ENCODE results near the gene SLC4A5. TPM values are rescaled to one million over a fixed set of nuclear protein-coding genes. Genes with fewer than 3 reads are reported as not detected.

SLC4A5 gene
- total and polyA plus RNA-seq, 10 donors: 0.45 to 9.7 (median 3.1) TPM

GRCh38 chr2:74205596-74205995 is 137.6 kb downstream of the SLC4A5 start:
- WGBS, 5 donors: 22 to 51% (median 29%) methylated on average over 6 of the region's 6 CpGs
- Histone ChIP-seq H3K27ac (peak overlapping the region; percentile 66 to 89 (median 82)), H3K4me3 (peak overlapping the region in 1 of 8 donors; percentile 40), H3K9me3 (no peaks in the 10 kb centered on the region), H3K36me3 (peaks cover 2 to 67% (median 26%) of the 10 kb centered on the region in 6 donors), H3K27me3 (replicated peaks in 1 of 7) (no peaks in the 10 kb centered on the region), H3K4me1 (peaks cover 21 to 72% (median 48%) of the 10 kb centered on the region in 6 donors)
- no peak for DNase-seq
- intact Hi-C loops (cut with DNase I; ENCODE audit: low total_unique reads): no loop called here
- TF ChIP-seq CTCF (IDR thresholded peaks at IDR 0.05 in 8 of 11, conservative IDR thresholded peaks at IDR 0.05 in 3 of 11) (no peak), POLR2A (IDR thresholded peaks at IDR 0.05) (no peak), POLR2AphosphoS5 (IDR thresholded peaks at IDR 0.05) (no peak)

DNA sequence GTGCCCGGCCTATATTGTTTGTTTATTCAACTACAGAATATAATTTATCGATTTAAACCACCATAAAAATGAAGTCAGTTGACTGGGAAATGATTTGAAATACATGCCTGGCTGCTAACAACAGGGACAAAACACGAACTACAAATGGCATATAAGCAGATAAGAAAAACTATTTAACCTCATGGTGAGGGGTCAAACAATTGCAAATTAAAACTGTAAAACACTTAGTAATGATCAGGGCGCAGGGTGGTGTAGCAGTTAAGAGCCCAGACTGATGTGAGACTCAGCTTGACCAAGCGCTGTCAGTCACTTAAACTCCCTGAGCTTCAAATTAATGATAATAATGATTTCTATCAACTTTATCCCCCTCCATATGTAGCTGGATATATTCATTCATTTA is 138.1 kb downstream of the SLC4A5 start:
- WGBS, 5 donors: 86 to 92% (median 89%) methylated on average over 5 of the region's 5 CpGs
- Histone ChIP-seq H3K27me3 (replicated peaks in 1 of 7) (no peaks in the 10 kb centered on the region), H3K4me3 (no peak overlapping the region), H3K9me3 (no peaks in the 10 kb centered on the region), H3K4me1 (peaks cover 25 to 77% (median 52%) of the 10 kb centered on the region in 6 donors), H3K27ac (peak overlapping the region in 7 of 8 donors; percentile 67 to 89 (median 84)), H3K36me3 (peaks cover 2 to 62% (median 23%) of the 10 kb centered on the region in 6 donors)
- intact Hi-C loops (cut with DNase I; ENCODE audit: low total_unique reads): no loop called here
- TF ChIP-seq CTCF (IDR thresholded peaks at IDR 0.05 in 8 of 11, conservative IDR thresholded peaks at IDR 0.05 in 3 of 11): no peak
- no peak for TF ChIP-seq POLR2AphosphoS5 (IDR thresholded peaks at IDR 0.05)
- TF ChIP-seq POLR2A (IDR thresholded peaks at IDR 0.05): no peak
- no peak for DNase-seq

- Histone ChIP-seq H3K4me1 (peaks cover 32 to 83% (median 59%) of the 10 kb centered on the region in 6 donors), H3K36me3 (peaks cover 2 to 55% (median 16%) of the 10 kb centered on the region in 6 donors), H3K27me3 (replicated peaks in 1 of 7) (no peaks in the 10 kb centered on the region), H3K27ac (peak overlapping the region in 2 of 8 donors; percentile 86 to 89), H3K4me3 (no peak overlapping the region), H3K9me3 (no peaks in the 10 kb centered on the region)
- DNase-seq: no peak
- TF ChIP-seq POLR2A (IDR thresholded peaks at IDR 0.05) (no peak), CTCF (IDR thresholded peaks at IDR 0.05 in 8 of 11, conservative IDR thresholded peaks at IDR 0.05 in 3 of 11) (no peak), POLR2AphosphoS5 (IDR thresholded peaks at IDR 0.05) (no peak)
- WGBS, 5 donors: 78 to 93% (median 92%) methylated on average over 3 of the region's 3 CpGs
- intact Hi-C loops (cut with DNase I; ENCODE audit: low total_unique reads): no loop called here
Measured at GRCh38 chr2:74204436-74204835, 138.8 kb downstream of the SLC4A5 start.

DNA sequence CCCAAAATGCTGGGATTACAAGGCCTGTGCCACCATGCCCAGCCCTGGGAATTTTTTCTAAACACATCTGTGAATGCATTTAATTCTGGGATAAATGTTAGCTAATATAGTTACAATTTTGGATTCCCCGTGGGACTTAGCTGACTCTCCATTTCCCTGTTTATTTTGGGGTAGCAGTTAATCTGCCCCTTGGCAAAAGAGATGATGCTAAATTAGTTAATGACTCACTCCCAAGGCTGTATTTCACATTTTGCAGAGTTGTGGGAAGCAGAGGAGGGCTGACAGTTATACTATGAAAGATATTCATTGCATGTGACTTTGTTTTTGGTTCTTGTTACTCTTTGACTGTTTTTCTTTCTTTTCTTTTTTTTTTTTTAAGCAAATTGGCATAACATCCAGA is 141.6 kb downstream of the SLC4A5 start:
- peaks cover 0 to 27% (median 0%) of the 10 kb centered on the region in 6 donors for H3K36me3 ChIP-seq
- no peak for DNase-seq
- no peak overlapping the region for H3K4me3 ChIP-seq
- intact Hi-C loops (cut with DNase I; ENCODE audit: low total_unique reads): no loop called here
- peak overlapping the region in 2 of 8 donors; percentile 21 to 29 for H3K27ac ChIP-seq
- TF ChIP-seq POLR2A (IDR thresholded peaks at IDR 0.05): no peak
- no peak for TF ChIP-seq CTCF (IDR thresholded peaks at IDR 0.05 in 8 of 11, conservative IDR thresholded peaks at IDR 0.05 in 3 of 11)
- no peak for TF ChIP-seq POLR2AphosphoS5 (IDR thresholded peaks at IDR 0.05)
- peaks cover 31 to 78% (median 57%) of the 10 kb centered on the region in 6 donors for H3K4me1 ChIP-seq
- H3K27me3 ChIP-seq (replicated peaks in 1 of 7): no peaks in the 10 kb centered on the region
- H3K9me3 ChIP-seq: no peaks in the 10 kb centered on the region
- WGBS, 5 donors: 52 to 89% (median 72%) methylated on average over 1 of the region's 1 CpG
